Stimulated activated CD8-positive, alpha-beta memory T cell treated with anti-CD3 and anti-CD28 coated beads, Interleukin-7, amount 100 ng/mL, for 4 hours (primary cell): ENCODE results near the gene MTR.
"Not testable (repeated sequence)": the region's sequence is repeated elsewhere in the genome, so short reads cannot be mapped to it uniquely, and the experiment has no call there.

Source experiments
- DNase-seq, 2 donors: peaks; one replicate each; pipeline ENCODE4 v3.0.0-alpha.2; 2020; ENCODE audit warnings: low read depth in 2 of 2

The MTR gene

GRCh38 chr1:236830560-236830959 is 35.5 kb downstream of the MTR start:
- DNase-seq, result no peak

GRCh38 chr1:236833575-236833974 is 38.5 kb downstream of the MTR start:
- DNase-seq, result no peak

GRCh38 chr1:236834876-236835275 is 39.8 kb downstream of the MTR start:
- DNase-seq, result no peak

GRCh38 chr1:236835491-236835890 is 40.4 kb downstream of the MTR start:
- DNase-seq, result no peak

GRCh38 chr1:236836157-236836556 is 41.1 kb downstream of the MTR start:
- DNase-seq, result no peak

- DNase-seq, result no peak
These were observed 42.0 kb downstream of the MTR start for GRCh38 chr1:236837115-236837514.

GRCh38 chr1:236837897-236838296 is 42.8 kb downstream of the MTR start:
- no peak for DNase-seq

- no peak for DNase-seq
These were observed 46.2 kb downstream of the MTR start for GRCh38 chr1:236841341-236841740.

GRCh38 chr1:236844499-236845271 is 49.6 kb downstream of the MTR start:
- no peak for DNase-seq

GRCh38 chr1:236845830-236846229 is 50.7 kb downstream of the MTR start:
- DNase-seq, result no peak

- DNase-seq, result no peak
These were observed 53.3 kb downstream of the MTR start for GRCh38 chr1:236848274-236848923.

GRCh38 chr1:236850077-236850979 is 55.2 kb downstream of the MTR start:
- DNase-seq, result no peak

- no peak for DNase-seq
These were observed 56.8 kb downstream of the MTR start for GRCh38 chr1:236851871-236852270.

- DNase-seq, result no peak
These were observed 59.0 kb downstream of the MTR start for GRCh38 chr1:236853921-236854604.

GRCh38 chr1:236854605-236854983 is 59.5 kb downstream of the MTR start:
- no peak for DNase-seq

- DNase-seq, result not testable (repeated sequence)
These were observed 61.6 kb downstream of the MTR start for GRCh38 chr1:236856649-236857048.

GRCh38 chr1:236858165-236858564 is 63.1 kb downstream of the MTR start:
- no peak for DNase-seq

- DNase-seq, result no peak
These were observed 65.0 kb downstream of the MTR start for GRCh38 chr1:236860101-236860500.

GRCh38 chr1:236860674-236861073 is 65.6 kb downstream of the MTR start:
- no peak for DNase-seq

GRCh38 chr1:236861560-236862218 is 66.6 kb downstream of the MTR start:
- no peak for DNase-seq

GRCh38 chr1:236862219-236862591 is 67.1 kb downstream of the MTR start:
- DNase-seq, result no peak
